IPS DF 4.7 (cell line): Measurements from ENCODE around the gene KMT2A.
"Not testable (repeated sequence)": the region's sequence is repeated elsewhere in the genome, so short reads cannot be mapped to it uniquely, and the experiment has no call there.

Experiments
- DNase-seq: peaks from one replicate; pipeline ENCODE4 v3.0.0-alpha.2; 2013; ENCODE audit warnings: low spot score; ENCODE audit errors: extremely low read depth

Gene KMT2A

GRCh38 chr11:118532852-118533768 is 96.8 kb downstream of the KMT2A start:
- no peak for DNase-seq

GRCh38 chr11:118533769-118534729 is 97.8 kb downstream of the KMT2A start:
- DNase-seq, result no peak

- no peak for DNase-seq
Observed at GRCh38 chr11:118535261-118535660, 99.0 kb downstream of the KMT2A start.

GRCh38 chr11:118536726-118537125 is 100.4 kb downstream of the KMT2A start:
- DNase-seq, result no peak

GRCh38 chr11:118537409-118537980 is 101.2 kb downstream of the KMT2A start:
- DNase-seq, result no peak

GRCh38 chr11:118544010-118544646 is 107.8 kb downstream of the KMT2A start:
- no peak for DNase-seq

- DNase-seq, result no peak
Observed at GRCh38 chr11:118544647-118545010, 108.3 kb downstream of the KMT2A start.

- no peak for DNase-seq
Observed at GRCh38 chr11:118545533-118545932, 109.2 kb downstream of the KMT2A start.

- DNase-seq, result no peak
Observed at GRCh38 chr11:118547132-118547531, 110.8 kb downstream of the KMT2A start.

- DNase-seq, result no peak
Observed at GRCh38 chr11:118552341-118552740, 116.0 kb downstream of the KMT2A start.

GRCh38 chr11:118560806-118561205 is 124.5 kb downstream of the KMT2A start:
- no peak for DNase-seq

- DNase-seq, result no peak
Observed at GRCh38 chr11:118565051-118565450, 128.8 kb downstream of the KMT2A start.

GRCh38 chr11:118569670-118570069 is 133.4 kb downstream of the KMT2A start:
- DNase-seq, result no peak

GRCh38 chr11:118570787-118571186 is 134.5 kb downstream of the KMT2A start:
- no peak for DNase-seq

- not testable (repeated sequence) for DNase-seq
Observed at GRCh38 chr11:118571701-118572060, 135.4 kb downstream of the KMT2A start.

GRCh38 chr11:118572061-118572980 is 136.0 kb downstream of the KMT2A start, which contains the start of gene ARCN1:
ARCN1 (plus strand) TSS chr11:118572409; CDS start chr11:118572548, 139 bp downstream.
- peak; percentile 30 for DNase-seq

GRCh38 chr11:118572981-118573550 is 136.8 kb downstream of the KMT2A start:
- no peak for DNase-seq

- DNase-seq, result no peak
Observed at GRCh38 chr11:118574636-118575035, 138.3 kb downstream of the KMT2A start.
